C1 segment of cervical spinal cord (tissue), 14 donors: Measurements from ENCODE around the gene COL9A2.
A peak's percentile ranks its signal among the peaks of the same experiment; 100 is the strongest.

Source experiments
- DNase-seq, 14 donors: peaks; one replicate each; lab custom pipeline; 2025; lab: John Stamatoyannopoulos, UW

COL9A2 gene

DNA sequence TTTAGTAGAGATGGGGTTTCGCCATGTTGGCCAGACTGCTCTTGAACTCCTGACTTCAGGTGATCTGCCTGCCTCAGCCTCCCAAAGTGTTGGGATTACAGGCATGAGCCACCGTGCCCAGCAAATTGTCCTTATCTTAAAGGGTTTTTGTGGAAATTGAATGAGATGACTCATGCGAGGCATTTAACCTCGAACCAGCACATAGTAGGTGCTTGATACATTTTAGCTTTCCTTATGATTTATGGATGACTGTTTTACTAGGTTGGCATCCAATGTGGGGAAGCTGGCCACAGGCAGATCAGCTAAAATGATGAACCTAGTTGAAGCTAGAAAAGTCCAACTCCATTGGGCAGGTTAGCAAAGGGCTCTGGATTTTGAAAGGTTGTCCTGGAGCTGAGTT, 1.4 kb upstream of the COL9A2 start:
- no peak for DNase-seq

DNA sequence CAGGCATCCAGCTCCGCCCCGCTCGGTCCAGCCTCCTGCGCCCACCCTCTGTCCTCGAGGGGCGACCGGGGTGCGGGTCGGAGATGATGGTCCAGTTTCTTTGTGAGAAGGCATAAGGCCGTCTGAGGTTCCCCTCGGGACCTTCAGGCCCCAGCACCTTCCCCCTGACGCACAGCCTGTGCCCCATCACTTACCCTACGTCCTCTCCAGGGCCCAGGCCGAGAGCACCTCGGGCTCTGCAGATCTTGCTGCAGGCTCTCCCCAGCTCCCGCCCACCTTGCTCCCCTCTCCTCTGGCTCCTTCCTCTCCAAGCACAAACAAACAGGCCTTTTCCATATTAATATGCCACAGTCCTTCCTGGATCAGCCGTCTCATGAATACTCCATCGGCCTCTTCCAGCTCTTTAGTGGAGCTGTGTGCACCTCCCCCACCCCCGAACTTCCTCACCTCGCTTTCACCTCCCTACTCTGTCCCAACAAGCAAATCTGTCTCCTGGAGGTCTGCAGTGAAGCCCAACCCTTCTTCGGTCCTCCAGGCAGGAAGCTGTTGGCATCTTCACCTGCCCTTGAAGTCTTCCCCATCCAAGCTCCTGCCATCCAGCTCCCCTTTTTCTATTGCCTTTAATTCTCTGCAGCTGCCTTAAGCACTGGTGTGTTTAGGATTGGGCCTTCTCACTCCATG, 448 bp upstream of the COL9A2 start:
- peak in 4 of 14 donors; percentile 21 to 48 (median 38) for DNase-seq

DNA sequence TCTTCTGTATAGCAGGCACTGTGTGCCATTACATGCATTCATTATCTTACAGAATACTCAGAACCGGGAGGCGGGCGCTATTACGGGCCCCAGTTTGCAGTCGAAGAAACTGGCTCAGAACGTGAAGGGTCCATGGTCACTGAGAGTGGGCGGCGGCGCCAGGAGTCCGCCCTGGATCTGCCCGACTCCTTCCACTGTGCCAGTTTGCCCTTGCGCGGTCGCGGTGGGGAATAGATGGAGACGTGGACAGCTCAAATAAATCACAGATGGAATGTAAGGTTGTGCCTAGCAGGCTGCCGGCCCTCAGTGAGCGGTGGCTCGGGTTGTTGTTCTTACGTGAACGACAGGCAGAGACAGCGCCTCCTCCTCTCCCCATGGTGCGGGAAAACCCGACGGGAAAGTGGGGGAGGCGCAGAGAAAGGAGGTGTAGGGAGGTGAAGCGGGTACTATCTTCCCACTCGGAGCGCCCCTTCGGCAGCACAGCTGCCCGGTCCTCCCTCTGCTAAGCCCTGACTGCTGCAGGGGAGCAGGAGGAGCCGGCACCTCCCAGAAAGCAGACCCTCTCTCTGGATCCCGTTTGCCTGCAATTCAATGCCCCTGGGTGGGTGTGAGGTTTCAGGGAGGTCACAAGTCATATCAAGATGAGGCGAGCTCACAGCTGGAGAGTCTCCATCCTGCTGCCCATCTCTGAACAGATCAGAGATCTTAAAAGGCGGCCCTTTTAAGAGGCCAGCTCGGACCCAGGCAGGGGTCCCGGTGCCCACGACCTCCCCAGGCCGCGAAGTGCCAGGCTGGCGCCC, 1.1 kb downstream of the COL9A2 start:
- peak in 11 of 14 donors; percentile 42 to 83 (median 67) for DNase-seq

DNA sequence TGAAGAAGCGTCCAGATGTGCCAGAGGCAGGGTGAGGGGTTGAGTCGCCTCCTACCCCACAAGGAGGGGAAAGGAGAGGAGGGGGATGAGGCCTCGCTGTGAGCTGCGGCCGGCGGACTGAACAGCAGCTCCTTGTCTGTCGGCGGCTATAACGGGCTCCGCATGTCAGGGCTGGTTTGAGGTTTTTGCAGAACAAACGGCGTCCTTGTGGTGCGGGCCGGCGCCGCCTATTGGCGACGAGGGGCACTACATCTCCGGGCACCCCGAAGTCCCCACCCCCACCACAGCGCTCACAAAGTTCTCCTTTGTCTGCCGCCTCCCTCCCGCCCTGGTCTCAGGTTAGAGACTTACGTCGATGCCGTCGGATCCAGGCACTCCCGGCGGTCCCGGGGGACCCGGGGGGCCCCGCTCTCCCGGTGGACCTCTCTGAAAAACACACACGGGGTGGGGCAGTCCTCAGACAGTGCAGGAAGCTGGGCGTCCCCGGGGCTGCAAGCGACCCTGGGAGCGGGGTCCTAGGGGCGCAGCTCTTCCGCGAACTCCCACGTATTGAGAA, 1.8 kb downstream of the COL9A2 start:
- DNase-seq: peak; percentile 22 to 94 (median 88)

DNA sequence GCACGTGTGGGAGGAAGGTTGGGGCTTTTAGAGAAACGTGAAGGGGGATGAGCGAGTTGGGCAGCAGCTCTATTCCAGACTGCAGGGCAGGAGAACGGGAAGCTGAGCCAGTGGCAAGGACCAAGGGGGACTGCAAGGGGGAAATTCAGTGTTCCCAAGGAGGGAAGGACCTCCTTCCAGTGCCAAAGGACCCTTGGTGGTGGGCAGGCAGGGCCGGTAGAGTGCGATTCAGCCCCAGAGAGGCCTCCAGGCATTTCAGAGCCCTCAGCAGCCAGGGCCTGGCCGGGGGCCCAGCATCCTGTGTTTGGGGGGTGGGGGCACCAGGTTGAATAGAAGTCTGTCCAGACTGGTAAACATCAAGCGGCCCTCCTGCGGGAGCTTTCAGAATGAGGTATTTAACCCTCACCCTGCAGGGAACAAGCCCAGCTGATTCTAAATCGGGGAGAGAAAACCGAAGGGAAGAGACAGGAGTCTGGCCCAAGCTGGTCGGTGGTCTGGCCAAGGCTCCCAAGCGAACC, 2.3 kb downstream of the COL9A2 start:
- peak in 3 of 14 donors; percentile 67 to 84 (median 77) for DNase-seq

DNA sequence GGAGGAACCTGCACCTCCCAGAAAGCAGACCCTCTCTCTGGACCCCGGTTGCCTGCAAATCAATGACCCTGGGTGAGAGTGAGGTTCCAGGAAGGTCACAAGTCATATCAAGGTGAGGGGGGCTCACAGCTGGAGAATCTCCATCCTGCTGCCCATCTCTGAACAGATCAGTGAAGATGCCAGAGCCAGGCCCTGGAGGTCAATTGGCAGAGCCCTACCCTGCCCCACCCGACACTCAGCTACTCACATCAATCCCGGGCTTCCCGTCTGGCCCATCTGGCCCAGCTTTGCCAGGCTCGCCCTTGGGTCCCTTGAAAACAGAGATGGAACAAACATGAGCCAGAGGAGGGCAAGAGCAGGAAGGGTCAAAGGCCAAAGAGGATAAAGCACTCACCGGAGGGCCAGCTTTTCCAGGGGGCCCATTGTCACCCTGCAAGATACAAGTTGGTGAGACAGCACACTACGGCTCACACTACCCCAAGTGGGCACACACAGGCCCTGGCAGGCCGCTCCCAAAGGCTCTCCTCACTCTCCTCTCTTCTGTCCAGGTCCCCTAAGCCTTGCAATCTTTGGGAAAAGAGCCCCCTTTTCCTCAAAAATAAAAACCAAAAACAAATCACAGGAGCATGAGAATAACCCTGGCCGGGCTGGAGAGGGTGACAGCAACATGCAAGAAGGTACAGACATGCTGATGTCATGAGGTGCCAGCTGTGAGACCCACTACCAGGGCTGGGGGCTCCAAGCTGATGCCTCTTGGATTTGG, 2.9 kb downstream of the COL9A2 start:
- DNase-seq: no peak

DNA sequence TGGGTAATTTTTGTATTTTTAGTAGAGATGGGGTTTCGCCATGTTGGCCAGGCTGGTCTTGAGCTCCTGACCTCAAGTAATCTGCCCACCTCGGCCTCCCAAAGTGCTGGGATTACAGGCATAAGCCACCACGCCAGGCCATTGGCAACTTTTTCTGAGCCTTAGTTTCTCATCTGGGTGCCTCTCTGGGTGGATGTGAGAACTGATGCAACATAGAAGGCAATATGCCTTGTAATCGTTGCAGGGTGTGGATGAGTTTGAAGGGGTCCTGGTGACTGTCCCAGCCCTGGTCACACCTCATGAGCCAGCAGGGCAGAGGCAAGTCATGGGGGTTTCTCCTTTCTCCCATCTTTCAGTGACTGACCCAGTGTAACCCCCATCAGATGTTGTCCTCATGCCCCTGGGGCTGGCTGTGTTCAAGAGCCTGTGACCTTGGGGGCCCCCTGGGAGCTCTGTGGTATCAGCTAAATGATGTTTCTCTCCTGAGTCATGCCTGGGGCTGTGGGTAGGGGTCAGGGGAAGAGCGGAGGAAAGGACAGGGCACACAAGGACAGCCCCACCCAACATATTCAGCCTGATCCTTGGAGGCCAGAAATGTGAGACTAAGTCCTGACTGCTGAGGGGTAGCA, 3.6 kb downstream of the COL9A2 start:
- DNase-seq: no peak

DNA sequence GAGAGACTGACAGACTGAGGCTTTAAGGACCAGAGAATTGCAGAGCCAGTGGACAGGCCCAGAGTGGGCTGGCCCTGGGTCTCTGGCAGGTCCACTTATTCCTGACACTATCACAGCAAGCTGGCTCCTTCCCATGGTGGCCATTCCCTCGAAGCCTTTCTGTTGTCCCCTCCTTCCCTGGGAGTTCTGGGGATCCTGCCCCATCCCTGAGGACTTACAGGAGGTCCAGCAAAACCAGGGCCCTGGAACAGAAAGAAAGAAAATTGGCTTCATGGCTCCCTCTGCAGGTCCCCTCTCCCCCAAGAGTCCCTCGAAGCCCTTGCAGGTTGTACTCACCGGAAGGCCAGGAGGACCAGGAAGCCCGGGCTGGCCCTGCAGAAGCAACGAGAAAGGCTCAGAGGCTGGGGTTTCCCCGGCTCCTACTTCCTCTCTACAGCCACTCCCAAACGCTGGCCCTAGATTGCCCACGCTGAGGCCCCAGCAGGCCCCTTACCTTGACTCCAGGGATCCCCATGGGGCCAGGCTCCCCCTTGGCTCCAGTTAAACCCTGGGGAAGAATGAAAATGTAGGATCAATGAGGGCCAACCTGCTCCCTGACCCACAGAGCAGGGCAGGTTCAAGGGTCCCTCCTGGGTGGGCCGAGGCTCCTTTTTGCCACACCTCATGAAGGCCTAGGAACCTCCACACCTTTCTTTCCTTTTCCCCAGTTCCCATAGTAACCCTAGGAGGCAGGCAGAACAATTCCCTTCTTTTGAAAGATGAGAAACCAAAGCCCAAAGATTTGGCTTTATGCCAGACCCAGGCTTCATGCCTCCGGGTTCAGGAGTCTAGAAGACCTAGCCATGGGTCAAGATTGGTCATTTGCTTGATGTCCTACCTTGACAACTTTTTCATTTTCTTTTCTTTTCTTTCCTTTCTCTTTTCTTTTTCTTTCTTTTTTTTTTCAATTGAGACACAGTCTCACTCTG, 4.6 kb downstream of the COL9A2 start:
- DNase-seq: peak in 3 of 14 donors; percentile 10 to 21 (median 19)

DNA sequence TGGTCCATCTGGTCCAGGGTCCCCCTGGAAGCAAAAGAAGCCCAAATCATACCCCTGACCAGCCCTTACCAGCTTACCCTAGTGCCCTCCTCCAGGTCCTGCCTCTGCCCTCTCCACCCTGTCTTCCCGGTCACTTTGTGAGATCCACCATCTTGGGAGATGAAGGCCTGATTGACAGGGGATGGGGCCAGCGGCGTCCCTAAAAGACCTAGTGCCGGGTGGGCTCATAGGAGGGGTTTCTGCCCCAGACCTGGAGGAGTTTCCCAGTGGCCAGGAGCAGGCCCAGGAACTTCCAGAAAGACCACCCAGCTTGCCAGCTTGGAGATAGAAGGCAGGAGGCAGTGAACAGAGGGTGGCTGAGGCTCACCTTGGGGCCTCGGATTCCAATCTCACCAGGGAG, 5.4 kb downstream of the COL9A2 start:
- DNase-seq: no peak

DNA sequence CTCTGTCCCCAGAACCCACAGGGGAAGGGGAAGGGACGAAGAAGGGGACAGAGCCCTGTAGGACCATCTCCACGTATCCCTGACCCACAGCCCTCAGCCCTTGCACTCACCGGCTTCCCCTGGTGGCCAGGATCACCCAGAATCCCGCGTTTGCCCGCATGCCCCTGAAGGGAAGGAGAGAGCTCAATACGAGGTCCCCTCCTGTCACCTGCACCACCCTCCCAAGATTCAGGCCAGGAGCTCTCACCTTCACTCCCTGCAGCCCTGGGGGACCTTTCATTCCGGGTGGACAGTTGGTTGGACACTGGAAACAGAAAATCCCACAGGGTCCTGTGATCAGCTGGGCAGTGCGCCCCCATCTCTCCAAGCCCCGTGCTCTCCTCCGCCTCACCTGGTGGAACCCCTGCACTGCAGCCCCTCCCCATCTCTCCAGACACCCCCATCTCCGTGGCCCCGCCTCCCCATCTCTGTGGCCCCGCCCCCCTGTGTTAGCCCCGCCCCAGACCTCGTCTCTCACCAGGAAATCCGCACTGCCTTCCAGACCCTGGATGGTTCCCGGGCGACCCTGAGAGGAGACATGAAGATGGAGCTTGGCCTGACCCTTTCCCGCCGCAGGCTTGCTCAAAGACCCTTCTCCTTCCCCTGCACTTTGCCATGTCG, 6.0 kb downstream of the COL9A2 start:
- DNase-seq: no peak

DNA sequence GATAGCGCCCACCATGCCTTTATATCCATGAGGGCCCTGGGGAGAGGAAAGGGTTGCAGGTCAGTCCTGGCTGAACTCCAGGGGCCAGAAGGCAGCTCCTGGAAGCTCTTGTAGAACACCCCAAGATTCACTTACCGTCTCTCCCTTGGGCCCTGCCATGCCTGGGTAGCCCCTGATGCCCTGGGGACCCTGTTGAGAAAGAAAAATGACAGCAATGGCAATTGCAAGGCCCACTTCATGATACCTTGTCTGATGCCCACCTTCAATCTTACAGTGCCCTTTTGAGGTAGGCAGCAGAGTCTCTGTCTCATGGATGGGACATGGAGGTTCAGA, 7.0 kb downstream of the COL9A2 start:
- no peak for DNase-seq

DNA sequence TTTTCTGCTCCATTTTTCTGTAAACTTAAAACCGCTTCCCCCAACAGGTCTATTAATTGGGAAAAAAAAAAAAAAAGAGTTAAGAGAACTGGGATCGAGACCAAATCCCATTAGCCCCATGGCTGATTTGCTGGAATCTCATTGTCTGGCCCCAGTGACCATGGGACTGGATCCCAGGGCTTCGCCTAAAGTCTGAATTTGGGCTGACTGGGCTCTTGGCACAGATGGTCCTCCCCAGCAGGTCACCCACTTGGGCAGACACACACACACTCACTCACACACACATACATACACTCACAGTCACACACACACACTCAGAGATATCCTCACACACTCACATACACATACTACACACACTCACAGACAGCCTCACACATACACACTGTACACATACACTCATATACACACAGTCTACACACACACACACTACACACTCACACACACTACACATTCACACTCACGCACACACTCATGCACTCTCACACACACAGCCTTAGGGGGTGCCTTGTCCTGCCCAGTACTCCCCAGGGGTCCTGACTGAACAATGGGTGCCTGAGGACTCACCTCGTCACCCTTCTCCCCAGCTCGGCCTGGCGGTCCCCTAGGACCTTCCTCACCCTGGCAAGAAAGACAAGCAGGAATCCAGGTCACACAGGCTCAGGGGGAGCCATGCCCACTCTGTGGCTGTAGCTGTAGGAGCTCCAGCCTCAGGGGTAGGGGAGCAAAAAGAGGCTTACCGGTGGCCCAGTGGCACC, 7.5 kb downstream of the COL9A2 start:
- DNase-seq: peak in 9 of 14 donors; percentile 13 to 53 (median 31)

DNA sequence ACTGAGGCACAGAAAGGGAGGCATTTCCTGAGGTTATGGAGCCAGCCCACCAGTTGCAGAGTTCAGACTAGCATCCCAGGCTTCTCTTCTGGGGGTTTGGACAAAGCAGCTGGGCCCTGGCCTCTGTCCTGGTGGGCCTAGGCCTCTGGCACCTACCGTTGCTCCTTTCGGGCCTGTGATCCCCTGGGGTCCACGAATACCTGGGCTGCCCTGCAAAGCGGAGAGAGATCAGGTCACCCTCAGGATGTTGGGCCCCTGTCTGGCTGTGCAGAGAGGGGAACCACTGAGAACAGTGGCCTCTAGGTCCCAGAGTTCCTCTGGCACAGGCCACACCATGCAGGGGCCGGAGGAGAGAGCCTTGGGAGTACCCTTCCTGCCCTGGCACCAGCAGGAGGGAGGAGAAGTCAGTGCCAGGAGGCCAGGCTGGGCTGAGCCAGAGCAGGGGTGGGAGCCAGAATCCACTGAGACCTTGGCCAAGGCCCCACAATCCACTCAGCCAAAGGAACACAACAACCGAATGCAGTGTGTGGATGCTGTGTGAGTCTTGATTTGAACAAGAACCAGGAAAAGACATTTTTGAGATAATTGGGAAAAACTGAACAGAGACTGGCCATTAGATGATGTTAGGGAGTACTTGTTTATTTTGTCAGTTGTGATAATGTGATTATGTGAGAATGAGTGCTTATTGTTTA, 8.9 kb downstream of the COL9A2 start:
- DNase-seq: peak in 12 of 14 donors; percentile 20 to 75 (median 47)

DNA sequence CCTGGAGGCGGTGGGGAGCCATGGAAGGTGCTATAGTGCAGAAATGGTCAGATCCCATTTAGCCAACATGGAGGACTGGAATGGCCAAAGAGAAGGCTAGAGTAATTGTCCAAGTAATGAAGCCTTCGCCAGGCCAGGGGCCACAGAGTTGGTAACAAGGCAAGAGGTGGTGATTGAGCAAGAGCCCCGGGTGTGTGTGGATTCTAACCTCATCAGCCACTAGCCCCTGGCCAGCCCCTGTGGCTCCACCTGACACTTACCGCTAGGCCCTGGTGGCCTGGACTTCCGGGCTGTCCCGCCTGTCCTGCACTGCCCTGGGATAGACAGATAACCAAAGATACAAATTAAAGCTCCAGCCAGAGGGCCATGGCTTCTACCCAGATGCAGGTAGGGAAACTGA, 9.9 kb downstream of the COL9A2 start:
- DNase-seq: no peak

DNA sequence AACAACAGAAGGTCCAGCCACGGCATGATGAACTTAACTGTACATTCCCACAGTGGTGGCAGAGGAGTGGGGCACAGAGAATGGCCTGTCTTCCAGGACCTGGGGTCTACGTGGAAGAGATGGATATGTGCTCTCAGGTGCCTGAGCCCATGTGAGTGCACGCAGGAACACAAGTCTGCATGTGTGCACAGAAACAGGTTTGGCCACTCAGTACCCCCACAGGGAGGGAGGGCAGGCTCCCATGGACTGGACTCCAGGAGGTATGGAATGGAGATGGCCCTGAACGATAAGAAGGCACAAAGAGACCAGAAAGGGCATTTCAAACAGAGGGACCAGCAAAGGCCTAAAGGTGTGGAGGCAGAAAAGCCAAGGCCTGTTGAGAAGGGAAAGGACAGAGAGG, 10.8 kb downstream of the COL9A2 start:
- DNase-seq: no peak

DNA sequence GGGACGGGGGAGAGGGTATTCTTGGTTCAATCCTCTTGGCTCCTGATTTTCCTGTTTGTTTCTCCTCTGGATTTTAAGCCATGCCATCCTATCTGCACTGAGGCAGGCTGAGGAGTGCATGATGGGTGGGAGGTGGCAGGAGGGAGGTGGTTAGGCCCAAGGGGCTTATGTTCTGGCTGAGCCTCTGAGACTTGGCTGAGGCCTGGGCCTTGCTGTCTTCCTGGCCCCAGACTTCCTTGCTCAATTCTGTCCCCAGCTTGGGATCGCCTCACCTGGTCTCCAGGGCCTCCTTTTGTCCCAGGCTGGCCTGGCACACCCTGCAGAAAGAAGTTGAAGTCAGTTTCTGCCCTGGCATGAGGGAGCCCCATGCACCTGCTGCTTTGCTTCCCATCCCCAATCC, 11.2 kb downstream of the COL9A2 start:
- no peak for DNase-seq

DNA sequence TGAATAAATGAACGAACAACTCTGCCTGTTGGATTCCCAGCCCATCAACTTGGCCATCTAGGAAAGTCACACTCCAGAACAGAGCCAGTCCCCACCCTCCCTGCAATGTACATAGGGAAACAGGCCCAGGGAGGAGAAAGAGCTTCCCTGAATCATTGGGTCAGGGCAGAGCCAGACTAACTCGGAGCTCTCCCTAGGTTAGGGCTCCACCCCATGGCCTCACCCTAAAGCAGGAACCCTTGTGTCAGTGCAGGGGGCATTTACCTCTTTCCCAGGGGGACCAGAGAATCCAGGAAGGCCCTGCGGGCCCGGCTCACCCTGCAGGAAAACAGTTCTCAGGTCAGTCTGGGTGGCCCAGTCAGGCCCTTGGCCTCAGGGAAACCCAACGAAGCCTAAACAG, 11.6 kb downstream of the COL9A2 start:
- DNase-seq: no peak

DNA sequence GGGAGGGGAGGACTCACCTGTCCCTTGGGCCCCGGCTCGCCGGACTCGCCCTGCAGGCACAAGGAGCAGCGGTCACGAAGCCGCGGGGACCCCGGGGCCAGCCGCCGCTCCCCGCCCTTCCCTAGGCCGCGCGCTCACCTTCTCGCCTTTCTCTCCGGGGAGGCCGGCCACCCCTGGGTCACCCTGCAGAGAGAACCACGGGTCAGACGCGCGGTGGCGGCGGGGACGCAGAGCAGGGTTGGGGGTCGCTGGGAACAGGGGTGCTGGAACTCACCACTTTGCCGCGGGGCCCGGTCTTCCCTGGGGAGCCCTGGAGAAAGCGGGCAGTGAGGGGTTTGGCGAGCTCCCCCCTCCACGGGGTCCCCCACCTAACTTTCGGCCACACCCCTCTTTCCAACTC, 13.3 kb downstream of the COL9A2 start:
- DNase-seq: no peak
